ENCODE data around the gene OR5AN1.

- TF ChIP-seq CTCF (conservative IDR thresholded peaks at IDR 0.05) (no peak), ZFX (IDR thresholded peaks at IDR 0.05) (no peak)
These were observed 3.5 kb upstream of the OR5AN1 start for GRCh38 chr11:59355226-59355625.
